Astrocyte of the spinal cord (primary cell): Measurements from ENCODE around the gene RFX4.

Experiments
- DNase-seq: peaks from one replicate; pipeline ENCODE4 v3.0.0; 2011; ENCODE audit warnings: low read depth, low spot score
- H3K4me3 ChIP-seq: 2 replicates; pipeline ENCODE4 v1.5.1; 2011; ENCODE audit warnings: low read depth, mild to moderate bottlenecking, low read length, moderate library complexity
- in situ Hi-C: cut with HindIII; loops from 2 replicates; pipeline ENCODE4 v1.10.0; 2017; ENCODE audit warnings: low sequenced_read_pairs
- TF ChIP-seq, protein P1 (sequence below): IDR thresholded peaks from 2 replicates; pipeline ENCODE4 v1.5.1; 2012; ENCODE audit warnings: low read depth, mild to moderate bottlenecking, low read length, inconsistent platforms

RFX4 gene

GRCh38 chr12:106631797-106632196 lies 49.0 kb downstream of the RFX4 start:
- no peak for DNase-seq
- in situ Hi-C loops = no loop called here
- H3K4me3 ChIP-seq = no peak overlapping the region
- TF ChIP-seq, protein P1, sequence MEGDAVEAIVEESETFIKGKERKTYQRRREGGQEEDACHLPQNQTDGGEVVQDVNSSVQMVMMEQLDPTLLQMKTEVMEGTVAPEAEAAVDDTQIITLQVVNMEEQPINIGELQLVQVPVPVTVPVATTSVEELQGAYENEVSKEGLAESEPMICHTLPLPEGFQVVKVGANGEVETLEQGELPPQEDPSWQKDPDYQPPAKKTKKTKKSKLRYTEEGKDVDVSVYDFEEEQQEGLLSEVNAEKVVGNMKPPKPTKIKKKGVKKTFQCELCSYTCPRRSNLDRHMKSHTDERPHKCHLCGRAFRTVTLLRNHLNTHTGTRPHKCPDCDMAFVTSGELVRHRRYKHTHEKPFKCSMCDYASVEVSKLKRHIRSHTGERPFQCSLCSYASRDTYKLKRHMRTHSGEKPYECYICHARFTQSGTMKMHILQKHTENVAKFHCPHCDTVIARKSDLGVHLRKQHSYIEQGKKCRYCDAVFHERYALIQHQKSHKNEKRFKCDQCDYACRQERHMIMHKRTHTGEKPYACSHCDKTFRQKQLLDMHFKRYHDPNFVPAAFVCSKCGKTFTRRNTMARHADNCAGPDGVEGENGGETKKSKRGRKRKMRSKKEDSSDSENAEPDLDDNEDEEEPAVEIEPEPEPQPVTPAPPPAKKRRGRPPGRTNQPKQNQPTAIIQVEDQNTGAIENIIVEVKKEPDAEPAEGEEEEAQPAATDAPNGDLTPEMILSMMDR = no peak

GRCh38 chr12:106632797-106633450 lies 50.1 kb downstream of the RFX4 start:
- TF ChIP-seq, protein P1 = no peak
- no peak overlapping the region for H3K4me3 ChIP-seq
- in situ Hi-C loops = no loop called here
- DNase-seq = no peak

DNA sequence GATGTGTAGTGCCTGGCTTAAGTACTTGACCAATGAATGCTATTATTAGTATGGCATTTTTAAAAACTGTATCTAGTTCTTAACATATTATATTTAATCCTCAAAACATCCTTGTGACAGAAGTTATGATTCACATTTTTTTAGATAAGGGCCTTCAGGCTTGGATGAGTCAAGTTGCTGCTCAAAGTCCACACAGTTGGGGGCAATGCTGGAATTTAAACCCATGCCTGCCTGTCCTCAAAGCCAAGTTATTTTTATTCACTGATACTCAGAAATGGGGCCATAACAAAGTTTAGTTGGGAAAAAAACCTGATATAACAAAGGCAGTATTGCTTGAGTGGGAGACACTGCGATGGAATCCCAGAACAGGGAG lies 50.6 kb downstream of the RFX4 start:
- in situ Hi-C loops = no loop called here
- DNase-seq = peak; percentile 40
- no peak overlapping the region for H3K4me3 ChIP-seq
- TF ChIP-seq, protein P1 = no peak

DNA sequence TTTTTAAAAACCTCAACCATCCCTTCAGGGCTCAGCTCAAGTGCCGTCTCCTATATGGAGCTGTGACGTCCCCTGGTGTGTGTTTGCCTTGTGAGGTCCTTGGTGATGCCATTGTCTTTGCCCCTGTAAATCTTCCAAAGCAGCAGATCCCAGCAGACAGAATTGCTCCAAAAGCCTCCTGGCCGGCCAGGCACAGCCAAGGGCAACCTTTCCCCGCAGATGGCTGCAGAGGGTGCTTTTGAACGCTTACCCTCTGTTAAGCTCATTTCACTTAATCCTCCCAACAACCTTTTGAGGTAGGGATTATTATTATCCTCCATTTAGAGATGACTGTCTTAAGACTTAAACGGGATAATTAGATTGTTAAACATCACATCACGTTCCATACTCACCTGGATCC lies 51.4 kb downstream of the RFX4 start:
- TF ChIP-seq, protein P1 = no peak
- DNase-seq = no peak
- no peak overlapping the region for H3K4me3 ChIP-seq
- in situ Hi-C loops = no loop called here

DNA sequence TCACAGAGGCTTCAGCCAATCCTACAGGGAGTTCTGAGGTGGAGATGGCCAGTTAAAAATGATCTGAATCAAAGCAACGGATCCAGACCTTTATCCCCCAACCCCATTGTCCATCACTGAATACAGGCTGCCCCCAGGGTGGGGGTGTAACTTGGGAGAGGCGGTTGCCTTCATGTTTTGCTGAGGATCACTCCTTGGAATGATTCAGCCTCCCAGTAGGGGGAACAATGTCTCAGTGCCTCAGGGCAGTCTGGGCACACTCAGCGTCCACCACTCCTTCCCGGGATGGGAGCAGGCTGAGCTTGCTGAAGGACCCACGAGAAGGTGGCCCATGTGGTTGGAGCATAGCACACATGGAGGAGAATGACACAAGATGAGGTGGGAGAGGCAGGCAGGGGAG lies 60.2 kb downstream of the RFX4 start:
- in situ Hi-C loops = no loop called here
- no peak for DNase-seq
- TF ChIP-seq, protein P1 = no peak
- H3K4me3 ChIP-seq = no peak overlapping the region

DNA sequence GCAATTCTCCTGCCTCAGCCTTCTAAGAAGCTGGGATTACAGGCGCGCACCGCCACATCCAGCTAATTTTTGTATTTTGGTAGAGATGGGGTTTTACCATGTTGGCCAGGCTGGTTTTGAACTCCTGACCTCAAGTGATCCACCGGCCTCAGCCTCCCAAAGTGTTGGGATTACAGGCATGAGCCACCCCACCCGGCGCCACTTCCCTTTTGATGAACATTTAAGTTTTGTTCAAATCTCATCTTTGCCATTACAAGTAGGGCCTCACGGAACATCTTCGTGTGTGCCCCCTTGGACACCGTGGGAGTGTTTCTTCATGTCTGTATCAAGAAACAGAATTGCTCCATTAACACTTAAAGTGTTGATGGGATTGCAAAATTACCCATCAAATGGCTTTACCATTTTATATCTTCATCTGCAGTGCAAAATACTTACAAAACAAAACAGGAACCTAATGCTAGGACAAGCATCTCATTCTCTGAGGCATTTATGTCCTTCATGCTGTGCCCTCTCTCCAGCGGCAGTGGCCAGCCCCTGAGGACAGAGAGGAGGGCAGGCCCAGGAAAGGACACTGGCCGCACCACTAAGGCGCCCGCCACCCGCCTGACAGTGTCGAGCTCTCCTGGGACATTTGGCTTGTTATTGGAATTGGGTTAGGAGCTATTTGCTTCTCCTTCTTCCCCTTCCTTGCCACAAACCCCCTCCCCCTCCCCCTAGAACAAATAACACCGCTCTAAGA lies 61.7 kb downstream of the RFX4 start:
- DNase-seq = no peak
- TF ChIP-seq, protein P1 = no peak
- in situ Hi-C loops = no loop called here
- H3K4me3 ChIP-seq = no peak overlapping the region
